WTC11 (cell line): ENCODE measurements around the gene BNC2.

Source experiments
- ARID4B ChIP-seq: sonication (generic); formaldehyde crosslinking; IDR thresholded peaks from 2 replicates; pipeline ENCODE4 v1.8.0; 2023; ENCODE audit warnings: missing genetic modification reagents, mild to moderate bottlenecking, borderline replicate concordance
- CREM ChIP-seq: sonication (generic); formaldehyde crosslinking; IDR thresholded peaks from 2 replicates; pipeline ENCODE4 v1.8.1; 2022; ENCODE audit warnings: mild to moderate bottlenecking, missing genetic modification reagents, moderate library complexity
- CTCF ChIP-seq: fragments of 200-600 bp; IDR thresholded peaks from 2 replicates; pipeline ENCODE4 v1.8.0; 2022; ENCODE audit warnings: antibody characterized with exemption
- ELF4 ChIP-seq: sonication (generic); formaldehyde crosslinking; IDR thresholded peaks from 2 replicates; pipeline ENCODE4 v1.8.1; 2022; ENCODE audit warnings: low read depth, mild to moderate bottlenecking, moderate library complexity, missing genetic modification reagents
- ETV6 ChIP-seq: sonication (generic); formaldehyde crosslinking; IDR thresholded peaks from 2 replicates; pipeline ENCODE4 v1.8.1; 2022; ENCODE audit warnings: mild to moderate bottlenecking, missing genetic modification reagents
- FOXJ3 ChIP-seq: sonication (generic); formaldehyde crosslinking; IDR thresholded peaks from 2 replicates; pipeline ENCODE4 v1.9.0; 2021; ENCODE audit warnings: missing genetic modification reagents, mild to moderate bottlenecking, borderline replicate concordance
- FOXP4 ChIP-seq: sonication (generic); formaldehyde crosslinking; IDR thresholded peaks from 2 replicates; pipeline ENCODE4 v1.8.0; 2022; ENCODE audit warnings: mild to moderate bottlenecking, missing genetic modification reagents
- IRF1 ChIP-seq: sonication (generic); formaldehyde crosslinking; IDR thresholded peaks from 2 replicates; pipeline ENCODE4 v1.8.0; 2023; ENCODE audit warnings: missing genetic modification reagents
- NFE2L1 ChIP-seq: sonication (generic); formaldehyde crosslinking; IDR thresholded peaks from 2 replicates; pipeline ENCODE4 v1.8.1; 2023; ENCODE audit warnings: missing genetic modification reagents
- NR1H2 ChIP-seq: sonication (generic); formaldehyde crosslinking; IDR thresholded peaks from 2 replicates; pipeline ENCODE4 v1.9.0; 2021; ENCODE audit warnings: mild to moderate bottlenecking, moderate library complexity, missing genetic modification reagents
- TF ChIP-seq, protein P1 (sequence below): sonication (generic); formaldehyde crosslinking; IDR thresholded peaks from 2 replicates; pipeline ENCODE4 v1.8.0; 2022; ENCODE audit warnings: mild to moderate bottlenecking, missing genetic modification reagents
- TF ChIP-seq, protein P2 (sequence below): sonication (generic); formaldehyde crosslinking; IDR thresholded peaks from 2 replicates; pipeline ENCODE4 v1.8.1; 2023; ENCODE audit warnings: mild to moderate bottlenecking, missing genetic modification reagents, moderate library complexity

DNA sequence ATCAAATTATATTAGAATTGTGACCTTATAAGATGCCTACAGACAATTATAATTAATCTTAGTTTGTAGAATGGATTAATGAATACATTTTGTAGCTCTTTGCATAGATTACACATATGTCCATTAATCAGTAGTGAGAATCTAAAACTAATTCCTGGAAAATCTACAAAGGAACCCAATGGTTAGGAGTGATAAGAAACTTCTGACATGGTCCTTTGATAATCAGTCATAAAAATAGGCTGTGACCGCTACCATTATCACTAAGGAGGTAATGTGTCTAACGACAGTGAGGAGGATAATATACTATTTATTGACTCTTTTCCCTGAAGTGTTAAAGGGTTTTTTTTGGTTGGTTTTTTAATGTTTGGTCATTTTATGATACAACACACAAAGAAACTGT lies 46.6 kb downstream of the BNC2 start:
- TF ChIP-seq CTCF (no peak), NR1H2 (no peak), NFE2L1 (CRISPR knock-in tag) (no peak), FOXP4 (CRISPR knock-in tag) (no peak), ARID4B (CRISPR knock-in tag) (no peak), ETV6 (no peak), FOXJ3 (CRISPR knock-in tag) (no peak), ELF4 (no peak), CREM (no peak), IRF1 (no peak)
- TF ChIP-seq, protein P1, sequence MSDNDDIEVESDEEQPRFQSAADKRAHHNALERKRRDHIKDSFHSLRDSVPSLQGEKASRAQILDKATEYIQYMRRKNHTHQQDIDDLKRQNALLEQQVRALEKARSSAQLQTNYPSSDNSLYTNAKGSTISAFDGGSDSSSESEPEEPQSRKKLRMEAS (CRISPR knock-in tag), result no peak
- TF ChIP-seq, protein P2, sequence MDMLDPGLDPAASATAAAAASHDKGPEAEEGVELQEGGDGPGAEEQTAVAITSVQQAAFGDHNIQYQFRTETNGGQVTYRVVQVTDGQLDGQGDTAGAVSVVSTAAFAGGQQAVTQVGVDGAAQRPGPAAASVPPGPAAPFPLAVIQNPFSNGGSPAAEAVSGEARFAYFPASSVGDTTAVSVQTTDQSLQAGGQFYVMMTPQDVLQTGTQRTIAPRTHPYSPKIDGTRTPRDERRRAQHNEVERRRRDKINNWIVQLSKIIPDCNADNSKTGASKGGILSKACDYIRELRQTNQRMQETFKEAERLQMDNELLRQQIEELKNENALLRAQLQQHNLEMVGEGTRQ (CRISPR knock-in tag), result no peak
